IMR-90 (cell line): ENCODE measurements around the gene MAGEA8.
"Not testable (repeated sequence)": the region's sequence is repeated elsewhere in the genome, so short reads cannot be mapped to it uniquely, and the experiment has no call there.

Experiments
- FOS ChIP-seq: fragments of 150-350 bp; IDR thresholded peaks from 2 replicates; pipeline ENCODE4 v1.6.1; 2016; ENCODE audit warnings: low read depth, low read length
- NFE2L2 ChIP-seq: fragments of 150-350 bp; IDR thresholded peaks from 2 replicates; pipeline ENCODE4 v1.6.1; 2016; ENCODE audit warnings: low read depth, mild to moderate bottlenecking, low read length
- POLR2A ChIP-seq: IDR thresholded peaks from 2 replicates; pipeline ENCODE4 v1.6.1; 2012; ENCODE audit warnings: mild to moderate bottlenecking, low read depth, low read length
- RCOR1 ChIP-seq: IDR thresholded peaks from 2 replicates; pipeline ENCODE4 v1.6.1; 2012; ENCODE audit warnings: mild to moderate bottlenecking, low read length, improper control_type of control experiment; ENCODE audit not compliant: insufficient replicate concordance
- TF ChIP-seq, protein P1 (sequence below): conservative IDR thresholded peaks from 2 replicates; pipeline ENCODE4 v1.5.1; 2012; ENCODE audit warnings: mild to moderate bottlenecking, low read depth, low read length, improper control_type of control experiment
- TF ChIP-seq, protein P2 (sequence below): fragments of 150-350 bp; IDR thresholded peaks from 2 replicates; pipeline ENCODE4 v1.6.1; 2017; ENCODE audit warnings: mild to moderate bottlenecking, antibody characterized with exemption, low read length, low read depth
- TF ChIP-seq, protein P3 (sequence below): fragments of 150-350 bp; IDR thresholded peaks from 2 replicates; pipeline ENCODE4 v1.6.1; 2016; ENCODE audit warnings: low read depth, mild to moderate bottlenecking, low read length, moderate library complexity, borderline replicate concordance

DNA sequence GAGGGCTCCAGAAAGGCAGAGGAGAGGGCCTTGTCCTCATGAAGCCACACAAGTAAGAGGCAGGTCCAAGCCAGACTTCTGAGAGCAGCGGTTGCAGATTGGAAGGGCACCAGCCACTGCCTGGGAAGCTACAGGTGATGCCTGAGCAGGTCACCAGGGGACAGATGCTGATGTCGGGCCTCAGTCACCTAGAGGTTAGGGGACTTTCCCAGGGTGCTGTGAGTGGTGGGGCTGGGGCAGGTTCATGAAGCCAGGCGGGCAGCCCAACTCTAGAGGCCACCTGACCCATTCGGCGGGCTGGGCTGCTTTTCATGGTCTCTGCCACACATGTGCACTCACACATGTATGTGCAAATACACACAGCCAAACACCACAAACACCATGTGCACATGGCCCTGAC, 52.0 kb downstream of the MAGEA8 start:
- TF ChIP-seq, protein P1, sequence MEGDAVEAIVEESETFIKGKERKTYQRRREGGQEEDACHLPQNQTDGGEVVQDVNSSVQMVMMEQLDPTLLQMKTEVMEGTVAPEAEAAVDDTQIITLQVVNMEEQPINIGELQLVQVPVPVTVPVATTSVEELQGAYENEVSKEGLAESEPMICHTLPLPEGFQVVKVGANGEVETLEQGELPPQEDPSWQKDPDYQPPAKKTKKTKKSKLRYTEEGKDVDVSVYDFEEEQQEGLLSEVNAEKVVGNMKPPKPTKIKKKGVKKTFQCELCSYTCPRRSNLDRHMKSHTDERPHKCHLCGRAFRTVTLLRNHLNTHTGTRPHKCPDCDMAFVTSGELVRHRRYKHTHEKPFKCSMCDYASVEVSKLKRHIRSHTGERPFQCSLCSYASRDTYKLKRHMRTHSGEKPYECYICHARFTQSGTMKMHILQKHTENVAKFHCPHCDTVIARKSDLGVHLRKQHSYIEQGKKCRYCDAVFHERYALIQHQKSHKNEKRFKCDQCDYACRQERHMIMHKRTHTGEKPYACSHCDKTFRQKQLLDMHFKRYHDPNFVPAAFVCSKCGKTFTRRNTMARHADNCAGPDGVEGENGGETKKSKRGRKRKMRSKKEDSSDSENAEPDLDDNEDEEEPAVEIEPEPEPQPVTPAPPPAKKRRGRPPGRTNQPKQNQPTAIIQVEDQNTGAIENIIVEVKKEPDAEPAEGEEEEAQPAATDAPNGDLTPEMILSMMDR = not testable (repeated sequence)
- TF ChIP-seq, protein P2, sequence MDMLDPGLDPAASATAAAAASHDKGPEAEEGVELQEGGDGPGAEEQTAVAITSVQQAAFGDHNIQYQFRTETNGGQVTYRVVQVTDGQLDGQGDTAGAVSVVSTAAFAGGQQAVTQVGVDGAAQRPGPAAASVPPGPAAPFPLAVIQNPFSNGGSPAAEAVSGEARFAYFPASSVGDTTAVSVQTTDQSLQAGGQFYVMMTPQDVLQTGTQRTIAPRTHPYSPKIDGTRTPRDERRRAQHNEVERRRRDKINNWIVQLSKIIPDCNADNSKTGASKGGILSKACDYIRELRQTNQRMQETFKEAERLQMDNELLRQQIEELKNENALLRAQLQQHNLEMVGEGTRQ = not testable (repeated sequence)
- TF ChIP-seq POLR2A, NFE2L2, RCOR1, FOS: not testable (repeated sequence)
- TF ChIP-seq, protein P3, sequence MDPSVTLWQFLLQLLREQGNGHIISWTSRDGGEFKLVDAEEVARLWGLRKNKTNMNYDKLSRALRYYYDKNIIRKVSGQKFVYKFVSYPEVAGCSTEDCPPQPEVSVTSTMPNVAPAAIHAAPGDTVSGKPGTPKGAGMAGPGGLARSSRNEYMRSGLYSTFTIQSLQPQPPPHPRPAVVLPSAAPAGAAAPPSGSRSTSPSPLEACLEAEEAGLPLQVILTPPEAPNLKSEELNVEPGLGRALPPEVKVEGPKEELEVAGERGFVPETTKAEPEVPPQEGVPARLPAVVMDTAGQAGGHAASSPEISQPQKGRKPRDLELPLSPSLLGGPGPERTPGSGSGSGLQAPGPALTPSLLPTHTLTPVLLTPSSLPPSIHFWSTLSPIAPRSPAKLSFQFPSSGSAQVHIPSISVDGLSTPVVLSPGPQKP = not testable (repeated sequence)
